ENCODE results near the gene CTSZ. TPM values are rescaled to one million over a fixed set of nuclear protein-coding genes. Genes with fewer than 3 reads are reported as not detected.
A peak's percentile ranks its signal among the peaks of the same experiment; 100 is the strongest.
"Not testable (repeated sequence)": the region's sequence is repeated elsewhere in the genome, so short reads cannot be mapped to it uniquely, and the experiment has no call there.

The CTSZ gene
- total and polyA plus RNA-seq, 11 donors: 92.2 to 482 (median 130) TPM

DNA sequence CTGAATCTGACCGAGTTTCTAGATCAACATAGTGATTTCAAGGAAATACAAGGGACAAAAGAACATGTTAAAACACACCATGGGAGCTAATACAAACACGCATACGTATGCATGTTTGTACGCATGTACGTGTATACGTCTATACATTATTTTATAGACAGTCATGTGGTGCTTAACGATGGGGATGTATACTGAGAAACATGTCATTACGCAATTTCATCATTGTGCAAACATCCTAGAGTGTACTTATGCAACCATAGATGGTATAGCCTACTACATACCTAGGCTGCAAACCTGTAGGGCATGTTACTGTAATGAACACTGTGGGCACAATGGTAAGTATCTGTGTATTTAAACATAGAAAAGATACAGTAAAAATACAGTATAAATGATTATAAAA lies 51.0 kb downstream of the CTSZ start:
- H3K27me3 ChIP-seq: no peaks in the 10 kb centered on the region
- no peak overlapping the region for H3K4me3 ChIP-seq
- 87 to 91% (median 90%) methylated on average over 8 of the region's 8 CpGs for WGBS, 4 donors

DNA sequence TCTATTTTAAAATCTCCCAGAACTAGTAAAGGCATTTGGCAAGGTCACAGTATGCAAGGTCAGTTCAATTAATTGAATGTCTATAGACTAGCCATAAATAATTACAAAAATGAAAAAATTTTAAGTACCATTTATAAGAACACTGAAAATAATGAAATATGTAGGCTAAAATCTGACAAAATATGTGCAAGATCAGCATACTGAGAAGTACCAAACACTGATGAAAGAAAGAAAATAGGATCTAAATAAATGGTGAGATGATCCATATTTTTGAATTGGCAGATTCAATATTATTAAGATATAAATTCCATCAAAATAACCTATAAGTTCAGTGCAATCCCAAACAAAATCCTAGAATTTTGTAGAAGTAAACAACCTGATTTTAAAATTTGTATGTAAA lies 54.0 kb downstream of the CTSZ start:
- Histone ChIP-seq H3K27ac (no peak overlapping the region), H3K27me3 (no peaks in the 10 kb centered on the region), H3K4me3 (no peak overlapping the region), H3K9me3 (no peaks in the 10 kb centered on the region), H3K36me3 (no peaks in the 10 kb centered on the region), H3K4me1 (no peaks in the 10 kb centered on the region)
- ATAC-seq (no peak), DNase-seq (no peak)
- intact Hi-C loops (cut with DNase I): no loop called here
- TF ChIP-seq, protein P1, sequence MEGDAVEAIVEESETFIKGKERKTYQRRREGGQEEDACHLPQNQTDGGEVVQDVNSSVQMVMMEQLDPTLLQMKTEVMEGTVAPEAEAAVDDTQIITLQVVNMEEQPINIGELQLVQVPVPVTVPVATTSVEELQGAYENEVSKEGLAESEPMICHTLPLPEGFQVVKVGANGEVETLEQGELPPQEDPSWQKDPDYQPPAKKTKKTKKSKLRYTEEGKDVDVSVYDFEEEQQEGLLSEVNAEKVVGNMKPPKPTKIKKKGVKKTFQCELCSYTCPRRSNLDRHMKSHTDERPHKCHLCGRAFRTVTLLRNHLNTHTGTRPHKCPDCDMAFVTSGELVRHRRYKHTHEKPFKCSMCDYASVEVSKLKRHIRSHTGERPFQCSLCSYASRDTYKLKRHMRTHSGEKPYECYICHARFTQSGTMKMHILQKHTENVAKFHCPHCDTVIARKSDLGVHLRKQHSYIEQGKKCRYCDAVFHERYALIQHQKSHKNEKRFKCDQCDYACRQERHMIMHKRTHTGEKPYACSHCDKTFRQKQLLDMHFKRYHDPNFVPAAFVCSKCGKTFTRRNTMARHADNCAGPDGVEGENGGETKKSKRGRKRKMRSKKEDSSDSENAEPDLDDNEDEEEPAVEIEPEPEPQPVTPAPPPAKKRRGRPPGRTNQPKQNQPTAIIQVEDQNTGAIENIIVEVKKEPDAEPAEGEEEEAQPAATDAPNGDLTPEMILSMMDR (IDR thresholded peaks at IDR 0.05): no peak
- no peak for TF ChIP-seq POLR2A (IDR thresholded peaks at IDR 0.05)

More for the DNA sequence above, 51.0 kb downstream of the CTSZ start:
- TF ChIP-seq POLR2A (IDR thresholded peaks at IDR 0.05): no peak
- TF ChIP-seq, protein P1 (IDR thresholded peaks at IDR 0.05): no peak
- intact Hi-C loops (cut with DNase I): no loop called here
- H3K4me1 ChIP-seq: no peaks in the 10 kb centered on the region
- no peaks in the 10 kb centered on the region for H3K9me3 ChIP-seq
- no peaks in the 10 kb centered on the region for H3K36me3 ChIP-seq
- ATAC-seq (no peak), DNase-seq (no peak)
- H3K27ac ChIP-seq: no peak overlapping the region

DNA sequence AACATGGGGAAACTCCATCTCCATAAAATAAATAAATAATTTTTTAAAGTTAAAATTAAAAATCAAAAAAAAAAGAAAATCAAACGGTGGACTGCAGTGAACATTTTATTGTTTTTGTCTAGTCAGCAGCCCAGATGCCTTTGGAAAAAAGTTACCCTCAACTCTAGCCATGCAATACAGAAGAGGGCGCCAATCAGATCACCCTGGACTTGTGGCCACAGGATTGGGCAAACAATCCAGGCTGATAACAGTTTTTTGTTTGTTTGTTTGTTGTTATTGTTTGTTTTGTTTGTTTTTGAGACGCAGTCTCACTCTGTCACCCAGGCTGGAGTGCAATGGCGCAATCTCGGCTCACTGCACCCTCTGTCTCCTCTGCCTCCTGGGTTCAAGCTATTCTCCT lies 56.5 kb downstream of the CTSZ start:
- TF ChIP-seq POLR2A (IDR thresholded peaks at IDR 0.05): no peak
- TF ChIP-seq, protein P1 (IDR thresholded peaks at IDR 0.05): peak in 1 of 12 donors; percentile 18
- no peak for DNase-seq
- ATAC-seq: no peak
- Histone ChIP-seq H3K27me3 (no peaks in the 10 kb centered on the region), H3K4me1 (no peaks in the 10 kb centered on the region), H3K9me3 (no peaks in the 10 kb centered on the region), H3K36me3 (no peaks in the 10 kb centered on the region), H3K27ac (no peak overlapping the region), H3K4me3 (no peak overlapping the region)
- 84 to 87% (median 85%) methylated on average over 5 of the region's 5 CpGs for WGBS, 4 donors
- intact Hi-C loops (cut with DNase I): no loop called here

DNA sequence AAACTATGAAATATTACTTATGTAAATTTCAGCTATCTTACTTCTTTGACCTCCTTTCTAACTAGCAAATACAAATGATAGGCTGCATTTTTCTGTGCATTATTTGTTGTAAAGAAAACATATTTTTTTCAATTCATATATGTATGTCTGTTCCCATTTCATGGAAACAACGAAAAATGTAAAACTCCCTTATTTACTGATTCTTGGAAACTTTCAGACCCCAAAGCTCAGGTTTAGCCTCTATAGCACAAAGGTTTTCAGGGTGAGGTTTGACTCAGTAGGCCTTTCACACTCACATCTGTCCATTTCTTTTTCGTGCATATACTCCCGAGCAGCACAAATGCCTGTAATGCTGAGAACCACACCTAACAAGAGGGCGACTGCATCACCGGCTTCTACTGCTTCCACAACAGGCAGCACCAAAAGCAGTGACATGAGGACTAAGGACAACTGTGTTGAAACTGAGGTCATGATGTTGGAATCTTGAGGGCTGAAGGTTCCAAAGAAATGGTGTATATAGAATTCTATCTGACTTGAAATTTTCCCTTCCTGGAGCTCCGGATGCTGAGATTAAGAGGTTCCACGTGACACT lies 59.2 kb downstream of the CTSZ start:
- WGBS, 4 donors: 74 to 86% (median 84%) methylated on average over 7 of the region's 7 CpGs
- H3K36me3 ChIP-seq; DNase-seq; H3K4me1 ChIP-seq; H3K4me3 ChIP-seq; intact Hi-C loops (cut with DNase I); ATAC-seq; H3K9me3 ChIP-seq; H3K27me3 ChIP-seq; H3K27ac ChIP-seq: not testable (repeated sequence)

Measured in heart left ventricle (tissue), 16 donors.